Upper lobe of right lung (tissue), 1 donor: Measurements from ENCODE around the gene SFMBT2. TPM values are rescaled to one million over a fixed set of nuclear protein-coding genes. Genes with fewer than 3 reads are reported as not detected.

Experiments
- ATAC-seq: fragments of 200-7000 bp; cut with Tn5 transposase; one replicate; pipeline ENCODE4 v1.9.1; 2020; ENCODE audit warnings: mild to moderate bottlenecking, moderate library complexity
- DNase-seq: peaks from one replicate; pipeline ENCODE4 v3.0.0-alpha.2; 2020
- H3K27ac ChIP-seq: fragments of 200-600 bp; one replicate; pipeline ENCODE4 v1.8.0; 2022
- H3K27me3 ChIP-seq: fragments of 200-600 bp; one replicate; pipeline ENCODE4 v1.8.0; 2022; ENCODE audit warnings: mild to moderate bottlenecking
- H3K36me3 ChIP-seq: fragments of 200-600 bp; one replicate; pipeline ENCODE4 v1.8.0; 2022
- H3K4me1 ChIP-seq: fragments of 200-600 bp; one replicate; pipeline ENCODE4 v1.8.0; 2022
- H3K4me3 ChIP-seq: fragments of 200-600 bp; one replicate; pipeline ENCODE4 v1.8.0; 2022; ENCODE audit warnings: mild to moderate bottlenecking
- H3K9me3 ChIP-seq: fragments of 200-600 bp; one replicate; pipeline ENCODE4 v1.8.0; 2022
- intact Hi-C: fragments of 100-400 bp; cut with DNase I; formaldehyde crosslinking; loops from one replicate; pipeline ENCODE4 v1.11.0; 2022
- total RNA-seq: library from RNA; stranded (reverse); fragmentation: NEBNext Ultra II Directional; extraction: Animal tissue kit (Norgen Biotek cat#: 25700); gene quantifications from one replicate; pipeline ENCODE4 v1.2.1, GENCODE V29; 2021
- TF ChIP-seq, protein P1 (sequence below): fragments of 200-600 bp; IDR thresholded peaks from one replicate; pipeline ENCODE4 v1.8.0; 2022; ENCODE audit warnings: antibody characterized with exemption
- donor health status: DM: no; HTN: yes; CAD: no; lungs with severe emphysema.

The SFMBT2 gene
- total RNA-seq, 1 donor from 2014 or later: 16.1 TPM

GRCh38 chr10:7245505-7245904 lies 165.3 kb downstream of the SFMBT2 start:
- no peak overlapping the region for H3K4me3 ChIP-seq
- H3K36me3 ChIP-seq: peaks cover 22% of the 10 kb centered on the region
- intact Hi-C loops: no loop called here
- DNase-seq: no peak
- TF ChIP-seq, protein P1, sequence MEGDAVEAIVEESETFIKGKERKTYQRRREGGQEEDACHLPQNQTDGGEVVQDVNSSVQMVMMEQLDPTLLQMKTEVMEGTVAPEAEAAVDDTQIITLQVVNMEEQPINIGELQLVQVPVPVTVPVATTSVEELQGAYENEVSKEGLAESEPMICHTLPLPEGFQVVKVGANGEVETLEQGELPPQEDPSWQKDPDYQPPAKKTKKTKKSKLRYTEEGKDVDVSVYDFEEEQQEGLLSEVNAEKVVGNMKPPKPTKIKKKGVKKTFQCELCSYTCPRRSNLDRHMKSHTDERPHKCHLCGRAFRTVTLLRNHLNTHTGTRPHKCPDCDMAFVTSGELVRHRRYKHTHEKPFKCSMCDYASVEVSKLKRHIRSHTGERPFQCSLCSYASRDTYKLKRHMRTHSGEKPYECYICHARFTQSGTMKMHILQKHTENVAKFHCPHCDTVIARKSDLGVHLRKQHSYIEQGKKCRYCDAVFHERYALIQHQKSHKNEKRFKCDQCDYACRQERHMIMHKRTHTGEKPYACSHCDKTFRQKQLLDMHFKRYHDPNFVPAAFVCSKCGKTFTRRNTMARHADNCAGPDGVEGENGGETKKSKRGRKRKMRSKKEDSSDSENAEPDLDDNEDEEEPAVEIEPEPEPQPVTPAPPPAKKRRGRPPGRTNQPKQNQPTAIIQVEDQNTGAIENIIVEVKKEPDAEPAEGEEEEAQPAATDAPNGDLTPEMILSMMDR: no peak
- no peaks in the 10 kb centered on the region for H3K27me3 ChIP-seq
- no peak overlapping the region for H3K27ac ChIP-seq
- H3K4me1 ChIP-seq: peaks cover 11% of the 10 kb centered on the region
- ATAC-seq: no peak
- no peaks in the 10 kb centered on the region for H3K9me3 ChIP-seq

GRCh38 chr10:7243873-7244272 lies 167.0 kb downstream of the SFMBT2 start:
- TF ChIP-seq, protein P1: no peak
- intact Hi-C loops: no loop called here
- peaks cover 11% of the 10 kb centered on the region for H3K4me1 ChIP-seq
- no peaks in the 10 kb centered on the region for H3K9me3 ChIP-seq
- no peak overlapping the region for H3K4me3 ChIP-seq
- ATAC-seq (peak; percentile 63), DNase-seq (no peak)
- H3K27ac ChIP-seq: no peak overlapping the region
- no peaks in the 10 kb centered on the region for H3K27me3 ChIP-seq
- peaks cover 22% of the 10 kb centered on the region for H3K36me3 ChIP-seq

DNA sequence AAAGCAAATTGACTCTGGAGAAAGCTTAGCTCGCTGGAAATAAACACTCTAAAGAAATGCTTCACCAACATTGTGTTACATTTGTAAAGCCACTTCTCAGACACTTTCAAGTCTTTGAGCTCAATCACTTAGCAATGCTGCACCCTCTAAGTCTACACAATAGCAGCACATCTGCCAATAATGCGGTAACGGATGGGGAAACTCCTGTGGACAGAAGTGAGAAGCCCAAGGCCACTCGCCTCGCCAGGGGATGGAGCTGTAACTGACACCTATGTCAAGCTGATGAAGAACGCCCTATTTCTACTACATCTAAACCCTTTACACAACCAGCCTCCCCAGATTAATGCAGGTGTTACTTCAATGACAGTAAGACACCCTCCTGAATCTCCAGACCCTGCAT lies 167.7 kb downstream of the SFMBT2 start:
- intact Hi-C loops: no loop called here
- ATAC-seq: peak; percentile 57
- H3K27me3 ChIP-seq: no peaks in the 10 kb centered on the region

GRCh38 chr10:7239312-7239985 lies 171.4 kb downstream of the SFMBT2 start:
- DNase-seq: no peak
- Histone ChIP-seq H3K4me1 (peaks cover 4% of the 10 kb centered on the region), H3K36me3 (peaks cover 13% of the 10 kb centered on the region), H3K27ac (no peak overlapping the region), H3K9me3 (no peaks in the 10 kb centered on the region), H3K4me3 (no peak overlapping the region), H3K27me3 (no peaks in the 10 kb centered on the region)
- TF ChIP-seq, protein P1: no peak
- intact Hi-C loops: no loop called here
- no peak for ATAC-seq

More for the DNA sequence above, 167.7 kb downstream of the SFMBT2 start:
- peaks cover 19% of the 10 kb centered on the region for H3K36me3 ChIP-seq
- DNase-seq: no peak
- peaks cover 11% of the 10 kb centered on the region for H3K4me1 ChIP-seq
- no peak overlapping the region for H3K27ac ChIP-seq
- H3K4me3 ChIP-seq: no peak overlapping the region
- TF ChIP-seq, protein P1: no peak
- H3K9me3 ChIP-seq: no peaks in the 10 kb centered on the region

- no peak overlapping the region for H3K4me3 ChIP-seq
- H3K27ac ChIP-seq: no peak overlapping the region
- intact Hi-C loops: no loop called here
- peaks cover 8% of the 10 kb centered on the region for H3K4me1 ChIP-seq
- no peaks in the 10 kb centered on the region for H3K9me3 ChIP-seq
- DNase-seq (no peak), ATAC-seq (no peak)
- no peaks in the 10 kb centered on the region for H3K27me3 ChIP-seq
- TF ChIP-seq, protein P1: no peak
- no peaks in the 10 kb centered on the region for H3K36me3 ChIP-seq
Observed at GRCh38 chr10:7235376-7235775, 175.5 kb downstream of the SFMBT2 start.
